ENCODE measurements around the gene BBS1. TPM values are rescaled to one million over a fixed set of nuclear protein-coding genes. Genes with fewer than 3 reads are reported as not detected.

The BBS1 gene
- total RNA-seq, 4 donors from 2014 or later = 83.2 to 200 (median 165) TPM

DNA sequence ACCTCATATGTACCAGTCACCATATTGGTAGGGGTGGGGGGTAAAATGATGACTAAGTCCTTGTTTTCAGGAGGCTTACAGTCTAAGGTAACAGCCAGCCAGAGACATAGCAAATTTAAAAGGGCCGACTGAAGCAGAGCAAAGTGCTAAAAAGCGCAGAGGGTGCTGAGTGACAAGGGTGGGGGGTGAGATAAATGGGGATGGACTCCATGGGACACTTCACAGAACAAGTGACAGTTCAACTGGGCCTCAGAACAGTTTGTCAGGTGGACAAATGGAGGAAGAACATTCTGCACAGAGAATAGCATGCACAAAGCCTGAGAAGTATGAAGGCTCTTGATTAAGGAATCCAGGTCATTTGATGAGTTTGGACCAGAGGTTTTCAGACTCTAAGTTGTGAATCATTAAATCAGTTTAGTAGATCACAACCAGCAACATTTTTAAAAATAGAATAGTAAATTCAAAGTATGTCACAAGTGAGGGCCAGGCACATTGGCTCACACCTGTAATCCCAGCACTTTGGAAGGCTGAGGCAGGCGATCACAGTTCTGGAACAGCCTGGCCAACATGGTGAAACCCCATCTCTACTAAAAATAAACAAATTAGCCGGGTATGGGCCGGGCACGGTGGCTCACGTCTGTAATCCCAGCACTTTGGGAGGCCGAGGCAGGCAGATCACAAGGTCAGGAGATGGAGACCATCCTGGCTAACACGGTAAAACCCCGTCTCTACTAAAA is 14.0 kb downstream of the BBS1 start:
- H3K27ac ChIP-seq = no peak overlapping the region
- no peak for DNase-seq
- H3K36me3 ChIP-seq = peaks cover 31 to 35% of the 10 kb centered on the region in 2 donors
- no peak for TF ChIP-seq POLR2A (IDR thresholded peaks at IDR 0.05)
- WGBS, 2 donors = 82 to 88% methylated on average over 10 of the region's 10 CpGs
- intact Hi-C loops (cut with DNase I) = no loop called here
- no peaks in the 10 kb centered on the region for H3K9me3 ChIP-seq
- no peak overlapping the region for H3K4me3 ChIP-seq (replicated peaks in 1 of 3)
- no peaks in the 10 kb centered on the region for H3K27me3 ChIP-seq
- no peaks in the 10 kb centered on the region for H3K4me1 ChIP-seq

DNA sequence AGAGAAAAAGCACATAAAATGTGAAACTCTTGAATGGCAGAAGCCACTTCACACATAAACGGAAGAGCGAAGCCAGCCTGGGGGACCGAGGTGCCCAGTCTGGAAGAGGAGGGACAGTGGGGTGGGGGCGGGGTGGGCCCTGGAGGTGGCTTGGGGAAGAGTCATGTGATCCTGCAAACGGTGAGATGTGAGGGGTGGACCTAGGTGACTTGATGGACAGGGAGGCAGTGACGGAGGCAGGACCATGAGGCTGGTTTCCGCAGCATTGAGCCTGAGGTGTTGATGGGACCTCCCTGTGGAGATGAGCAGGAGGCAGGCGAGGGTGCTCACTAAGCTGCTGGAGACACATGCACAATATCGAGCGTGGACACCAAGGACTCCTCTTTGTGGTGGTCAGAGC is 18.6 kb downstream of the BBS1 start:
- intact Hi-C loops (cut with DNase I) = no loop called here
- Histone ChIP-seq H3K4me1 (no peaks in the 10 kb centered on the region), H3K27ac (no peak overlapping the region), H3K9me3 (no peaks in the 10 kb centered on the region), H3K36me3 (peaks cover 0 to 5% of the 10 kb centered on the region in 2 donors), H3K27me3 (no peaks in the 10 kb centered on the region), H3K4me3 (replicated peaks in 1 of 3) (no peak overlapping the region)
- no peak for DNase-seq
- TF ChIP-seq POLR2A (IDR thresholded peaks at IDR 0.05) = no peak
- 80 to 81% methylated on average over 10 of the region's 10 CpGs for WGBS, 2 donors

- DNase-seq = no peak
- peaks cover 0 to 5% of the 10 kb centered on the region in 2 donors for H3K36me3 ChIP-seq
- TF ChIP-seq CTCF (IDR thresholded peaks at IDR 0.05) (no peak), POLR2A (IDR thresholded peaks at IDR 0.05) (no peak)
- intact Hi-C loops (cut with DNase I) = no loop called here
- no peaks in the 10 kb centered on the region for H3K9me3 ChIP-seq
- H3K4me1 ChIP-seq = no peaks in the 10 kb centered on the region
- WGBS, 2 donors = 90 to 93% methylated on average over 6 to 10 of the region's 13 CpGs
- H3K27me3 ChIP-seq = no peaks in the 10 kb centered on the region
- H3K27ac ChIP-seq = no peak overlapping the region
- H3K4me3 ChIP-seq (replicated peaks in 1 of 3) = no peak overlapping the region
These were observed 19.2 kb downstream of the BBS1 start for GRCh38 chr11:66529655-66530054.

GRCh38 chr11:66530927-66531709 is 20.7 kb downstream of the BBS1 start:
- Histone ChIP-seq H3K36me3 (peaks cover 0 to 5% of the 10 kb centered on the region in 2 donors), H3K4me1 (no peaks in the 10 kb centered on the region), H3K27me3 (no peaks in the 10 kb centered on the region), H3K9me3 (no peaks in the 10 kb centered on the region), H3K4me3 (replicated peaks in 1 of 3) (no peak overlapping the region), H3K27ac (no peak overlapping the region)
- TF ChIP-seq POLR2A (IDR thresholded peaks at IDR 0.05) = no peak
- no peak for TF ChIP-seq CTCF (IDR thresholded peaks at IDR 0.05)
- intact Hi-C loops (cut with DNase I) = no loop called here
- 97 to 98% methylated on average over 6 to 8 of the region's 10 CpGs for WGBS, 2 donors
- DNase-seq = no peak

DNA sequence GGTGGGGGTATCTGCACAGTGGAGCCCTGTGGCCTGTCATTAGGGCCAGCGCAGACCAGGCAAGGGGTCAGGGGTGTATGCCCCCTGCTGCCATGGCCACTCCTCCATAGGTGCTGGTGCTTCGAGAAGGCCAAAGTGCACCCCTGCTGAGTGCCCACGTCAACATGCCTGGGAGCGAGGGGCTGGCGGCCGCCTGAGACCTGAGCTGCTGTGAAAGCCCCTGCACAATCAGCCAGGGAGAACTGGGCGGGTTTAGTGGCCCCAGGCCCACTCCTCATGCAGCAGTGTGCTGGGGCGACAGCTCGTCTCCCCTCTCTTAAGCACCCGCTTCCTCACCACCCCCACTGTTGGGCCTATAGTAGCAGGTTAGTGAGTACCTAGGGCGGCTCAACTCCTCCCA is 21.4 kb downstream of the BBS1 start:
- WGBS, 2 donors = 87 to 95% methylated on average over 3 to 8 of the region's 11 CpGs
- intact Hi-C loops (cut with DNase I) = no loop called here

More for the DNA sequence above, 21.4 kb downstream of the BBS1 start:
- no peaks in the 10 kb centered on the region for H3K27me3 ChIP-seq
- no peak overlapping the region for H3K27ac ChIP-seq
- H3K4me3 ChIP-seq (replicated peaks in 1 of 3) = no peak overlapping the region
- TF ChIP-seq CTCF (IDR thresholded peaks at IDR 0.05) = no peak
- TF ChIP-seq POLR2A (IDR thresholded peaks at IDR 0.05) = no peak
- DNase-seq = no peak
- H3K4me1 ChIP-seq = no peaks in the 10 kb centered on the region
- no peaks in the 10 kb centered on the region for H3K9me3 ChIP-seq
- peaks cover 0 to 1% of the 10 kb centered on the region in 2 donors for H3K36me3 ChIP-seq
